Cardiac septum (tissue), 1 donor: ENCODE measurements around the gene MAML3. TPM values are rescaled to one million over a fixed set of nuclear protein-coding genes. Genes with fewer than 3 reads are reported as not detected.
"Not testable (repeated sequence)": the region's sequence is repeated elsewhere in the genome, so short reads cannot be mapped to it uniquely, and the experiment has no call there.

ENCODE experiments used
- DNase-seq: peaks from one replicate; pipeline ENCODE4 v3.0.0-alpha.2; 2020; ENCODE audit warnings: low spot score
- intact Hi-C: fragments of 100-400 bp; cut with DNase I; formaldehyde crosslinking; loops from one replicate; pipeline ENCODE4 v1.14.0; 2022
- total RNA-seq: library from RNA; stranded (reverse); fragmentation: NEBNext Ultra II Directional; extraction: Animal tissue kit (Norgen Biotek cat#: 25700); gene quantifications from one replicate; pipeline ENCODE4 v1.2.1, GENCODE V29; 2021
- donor health status: DM: no; HTN: no; CAD: no.

MAML3 gene
- total RNA-seq, 1 donor from 2014 or later = 4.1 TPM

DNA sequence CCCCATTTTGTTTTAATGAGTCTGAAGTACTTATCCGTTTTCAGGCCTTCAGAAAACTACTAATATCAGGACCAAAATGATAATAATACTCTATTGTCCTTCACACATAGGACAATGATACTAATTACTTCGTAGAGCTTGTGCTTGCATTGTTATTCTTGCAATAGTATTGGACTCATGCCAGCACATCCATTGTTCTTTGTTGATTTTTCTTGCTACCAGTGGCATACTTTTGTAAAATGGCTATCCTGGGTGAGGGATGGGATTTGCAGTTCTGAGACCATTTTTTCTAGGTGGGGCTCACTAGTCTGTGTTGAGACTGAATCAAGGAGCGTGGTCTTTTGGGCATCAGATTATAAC lies 195.3 kb downstream of the MAML3 start:
- DNase-seq = no peak
- intact Hi-C loops = no loop called here

DNA sequence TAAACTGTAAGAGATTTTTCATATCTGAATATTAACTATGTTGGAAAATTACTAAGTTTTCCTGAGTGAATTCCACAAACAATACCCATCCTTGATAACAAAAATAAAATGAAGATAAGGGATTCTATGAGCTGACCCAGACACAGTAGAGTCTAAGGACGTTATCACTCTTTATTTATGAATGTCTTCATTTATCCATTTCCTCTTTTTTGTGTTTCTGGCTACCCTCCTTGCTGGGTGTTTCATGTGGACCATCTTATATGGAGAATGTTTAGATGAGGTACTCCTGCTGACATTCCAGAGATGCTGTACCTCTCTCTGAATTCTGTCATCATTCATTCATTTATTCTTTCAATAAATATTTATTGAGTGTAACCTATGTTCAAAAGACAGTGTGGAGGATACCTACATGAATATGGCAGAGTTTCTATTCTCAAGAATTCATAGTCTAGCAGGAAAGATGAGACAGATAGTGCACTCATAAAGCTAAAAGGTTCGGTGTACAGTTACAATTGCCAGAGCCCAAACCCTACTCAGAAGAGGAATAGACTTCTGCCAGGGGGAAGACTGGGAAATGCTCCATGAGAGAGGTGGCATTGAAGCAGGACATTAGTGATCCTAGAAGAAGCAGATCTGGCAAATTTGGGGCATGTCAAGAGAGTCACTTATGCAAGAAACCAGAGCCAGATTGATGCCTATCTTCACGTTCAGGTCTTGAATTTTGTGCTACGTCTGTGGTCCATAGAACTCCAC lies 195.8 kb downstream of the MAML3 start:
- intact Hi-C loops = no loop called here
- DNase-seq = no peak

DNA sequence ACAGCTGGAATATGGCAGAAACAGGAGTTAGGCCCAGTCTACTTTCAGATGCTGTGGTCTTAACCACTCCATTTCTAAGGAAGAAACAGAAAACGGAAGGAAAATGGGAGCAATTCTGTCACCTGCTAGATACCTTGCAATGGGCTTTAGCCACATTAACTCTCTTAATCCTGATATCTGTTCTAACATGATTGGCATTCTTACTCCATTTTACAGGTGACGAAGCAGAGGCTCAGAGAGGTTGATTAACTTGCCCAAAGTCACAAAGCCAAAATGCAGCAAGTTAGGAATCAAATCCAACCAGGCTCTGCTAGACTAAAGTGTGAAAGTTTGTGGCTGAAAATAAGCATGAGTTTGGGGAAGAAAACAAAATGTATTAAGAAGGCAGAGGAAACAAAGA lies 196.9 kb downstream of the MAML3 start:
- no peak for DNase-seq
- intact Hi-C loops = no loop called here

GRCh38 chr4:139956507-139957017 lies 197.4 kb downstream of the MAML3 start:
- intact Hi-C loops = no loop called here
- DNase-seq = no peak

GRCh38 chr4:139955600-139955999 lies 198.4 kb downstream of the MAML3 start:
- intact Hi-C loops = no loop called here
- DNase-seq = no peak

GRCh38 chr4:139954512-139954911 lies 199.5 kb downstream of the MAML3 start:
- intact Hi-C loops = no loop called here
- no peak for DNase-seq

DNA sequence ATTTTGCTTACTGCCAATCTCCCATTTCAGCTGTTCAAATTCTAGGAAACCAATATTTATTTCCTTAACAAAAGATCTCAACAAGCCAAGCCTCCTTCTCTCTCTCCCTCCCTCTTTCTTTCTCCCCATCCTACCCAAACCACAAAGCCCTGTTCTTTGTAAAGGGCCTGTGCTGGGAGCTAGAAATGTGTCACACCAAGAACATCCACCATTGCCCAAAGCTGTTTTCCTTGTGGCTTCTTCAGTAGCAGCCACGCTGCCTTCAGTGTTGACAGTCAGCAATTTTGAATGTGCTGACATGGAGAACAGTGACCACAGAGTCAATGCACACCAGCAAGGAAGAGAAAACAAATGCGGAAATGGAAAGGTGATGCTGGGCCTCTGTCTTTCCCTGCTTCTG lies 203.0 kb downstream of the MAML3 start:
- DNase-seq = no peak
- intact Hi-C loops = no loop called here

DNA sequence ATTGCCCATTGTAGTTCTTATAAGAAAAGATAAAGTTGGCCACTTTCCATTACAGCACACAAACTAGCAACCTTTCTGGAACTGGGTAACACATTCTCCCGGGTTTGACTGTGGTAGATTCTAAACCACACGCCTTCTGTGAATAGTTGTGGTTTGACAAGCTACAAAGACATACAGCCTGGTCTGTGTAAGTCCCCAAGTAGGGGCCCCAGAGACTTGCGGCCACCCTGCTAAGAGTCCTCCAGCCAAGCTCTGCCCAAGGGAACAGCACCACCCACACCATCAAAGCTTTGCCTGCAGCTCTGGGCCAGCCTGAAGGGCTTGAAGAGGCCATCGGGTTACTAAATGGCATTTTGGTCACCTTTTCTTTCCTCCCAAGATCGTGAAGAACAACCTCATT lies 203.4 kb downstream of the MAML3 start:
- intact Hi-C loops = no loop called here

GRCh38 chr4:139944916-139945315 lies 209.1 kb downstream of the MAML3 start:
- intact Hi-C loops, DNase-seq: not testable (repeated sequence)

More for the DNA sequence above, 203.4 kb downstream of the MAML3 start:
- DNase-seq = no peak

DNA sequence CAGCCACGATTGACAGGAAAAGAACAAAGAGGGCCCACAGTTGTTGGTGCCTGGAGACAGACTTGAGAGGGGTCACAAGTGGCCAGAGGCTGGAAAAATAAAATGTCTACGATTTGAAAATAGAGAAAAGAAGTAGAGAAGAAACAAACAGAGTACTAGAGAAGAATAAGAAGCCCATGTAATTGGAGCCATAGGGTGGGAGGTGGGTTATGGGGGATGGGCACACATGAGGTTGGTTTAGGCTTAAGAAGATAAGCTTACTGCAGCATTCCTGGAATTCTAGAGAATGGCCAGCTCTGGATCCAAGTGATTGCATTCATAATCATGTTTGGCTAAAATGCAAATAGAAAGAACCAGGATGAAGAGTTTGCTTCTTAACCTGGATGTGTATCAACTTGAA lies 210.7 kb downstream of the MAML3 start:
- intact Hi-C loops = no loop called here
- DNase-seq = no peak

DNA sequence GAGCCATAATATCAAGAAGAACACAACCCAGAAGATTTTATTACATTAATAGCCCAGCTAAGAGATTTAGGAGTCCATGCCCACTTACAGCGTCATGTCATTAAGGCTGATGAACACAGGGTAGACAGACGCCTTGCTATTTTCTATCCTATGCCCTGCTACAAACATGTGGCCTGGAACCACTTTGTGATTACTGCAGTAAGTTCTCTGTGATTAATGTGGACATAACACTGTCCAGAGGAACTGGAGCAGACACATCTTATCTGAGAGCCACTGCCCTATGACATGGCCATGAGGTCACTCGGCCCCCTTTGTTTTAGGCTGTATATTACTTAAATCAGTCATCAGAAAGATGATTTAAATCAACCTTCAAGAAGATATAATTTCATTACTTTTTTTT lies 211.7 kb downstream of the MAML3 start:
- DNase-seq = no peak
- intact Hi-C loops = no loop called here

- intact Hi-C loops = no loop called here
- DNase-seq = no peak
These were observed 213.4 kb downstream of the MAML3 start for GRCh38 chr4:139940600-139940999.

DNA sequence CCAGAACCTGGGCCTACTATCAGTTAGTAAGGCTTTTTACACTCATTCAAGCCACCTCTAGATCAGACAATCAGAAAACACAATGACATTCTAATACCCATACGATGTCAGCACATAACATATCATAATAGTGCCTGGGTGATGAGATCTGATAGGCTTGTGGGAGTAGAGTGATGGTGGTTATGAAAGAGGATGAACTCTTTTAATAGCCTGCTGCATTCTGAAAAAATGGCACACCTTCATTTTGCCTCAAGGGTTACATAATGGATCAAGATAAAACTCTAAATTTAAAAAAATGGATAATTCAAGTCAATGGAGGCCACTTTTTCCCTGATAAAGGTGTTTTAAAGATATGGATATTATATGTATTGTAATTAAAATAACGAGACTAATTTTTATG lies 215.6 kb downstream of the MAML3 start:
- intact Hi-C loops = no loop called here
- DNase-seq = no peak

GRCh38 chr4:139935911-139936310 lies 218.1 kb downstream of the MAML3 start:
- intact Hi-C loops = no loop called here
- DNase-seq = no peak

- intact Hi-C loops = no loop called here
- no peak for DNase-seq
These were observed 219.2 kb downstream of the MAML3 start for GRCh38 chr4:139934708-139935195.

DNA sequence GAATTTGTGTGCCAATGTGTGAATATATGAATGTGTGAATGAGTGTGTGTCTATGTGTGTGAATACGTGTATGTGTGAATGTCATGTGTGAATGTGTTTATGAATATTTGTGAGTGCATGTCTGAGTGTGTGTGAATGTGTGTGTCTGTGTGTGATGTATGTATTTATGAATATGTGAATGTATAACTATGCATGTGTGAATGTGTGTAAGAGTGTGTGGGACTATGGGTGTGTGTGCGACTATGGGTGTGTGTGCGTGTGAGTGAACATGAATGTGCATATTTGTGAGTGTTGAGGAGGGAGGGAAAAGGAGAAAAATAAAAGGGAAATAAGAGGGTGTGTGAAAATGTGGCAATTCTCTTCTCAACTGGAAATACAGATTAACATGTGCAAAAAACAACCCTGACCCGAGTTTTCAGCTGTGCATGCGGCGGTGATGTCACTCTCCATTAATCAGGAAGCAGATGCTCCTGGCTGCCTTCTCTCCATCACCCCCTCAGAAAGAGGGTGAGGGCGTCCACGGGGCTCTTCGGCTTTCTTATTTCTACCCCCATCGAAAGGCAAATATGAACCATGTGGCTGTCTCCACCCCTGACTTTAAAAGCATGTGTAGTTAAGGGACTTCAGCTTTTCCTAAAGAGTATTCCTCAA lies 219.8 kb downstream of the MAML3 start:
- DNase-seq = no peak
- intact Hi-C loops = no loop called here

DNA sequence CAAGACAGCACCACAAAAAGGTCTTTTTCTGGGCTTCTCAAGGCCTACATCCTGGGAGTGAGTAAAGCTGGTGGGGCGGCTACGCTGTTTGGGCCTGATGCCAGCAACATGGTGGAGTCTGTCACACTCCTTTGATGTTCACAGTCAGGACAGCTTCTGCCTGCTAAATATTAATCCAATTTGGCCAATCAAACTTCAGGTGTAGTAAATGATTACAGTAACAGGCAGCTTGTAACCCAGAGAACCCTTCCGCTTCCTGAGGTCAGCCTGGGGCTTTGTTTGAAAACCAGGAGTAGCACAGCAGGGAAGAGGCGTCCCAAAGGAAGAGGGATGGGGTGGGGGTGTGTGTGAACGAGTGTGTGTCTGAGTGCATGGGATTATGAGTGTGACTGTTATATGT lies 220.4 kb downstream of the MAML3 start:
- DNase-seq = no peak
- intact Hi-C loops = no loop called here

DNA sequence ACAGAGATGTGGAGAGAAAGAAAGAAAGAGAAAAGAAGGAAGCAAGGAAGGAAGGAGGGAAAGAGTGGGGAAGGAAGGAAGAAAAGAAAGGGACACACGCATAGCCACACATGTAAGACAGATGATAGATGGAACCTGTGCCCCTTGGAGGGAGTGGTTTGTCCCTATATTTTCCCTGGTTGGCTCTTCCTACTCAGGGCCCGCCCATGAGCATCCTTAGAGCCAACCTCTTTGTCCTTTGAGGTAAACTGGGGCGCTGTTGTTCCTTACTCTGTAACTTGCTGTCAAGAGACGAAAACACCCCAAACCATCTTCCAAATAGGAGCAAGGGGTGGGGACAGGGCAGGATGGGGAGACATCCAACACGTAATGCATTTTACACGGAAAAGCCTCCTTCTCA lies 220.9 kb downstream of the MAML3 start:
- intact Hi-C loops = no loop called here
- DNase-seq = no peak

- DNase-seq = no peak
- intact Hi-C loops = loop anchor here (5.0 kb wide), 4 partner anchors 63 to 313 kb away; no protein-coding TSS in a partner anchor
These were observed 229.2 kb downstream of the MAML3 start for GRCh38 chr4:139924782-139925181.

GRCh38 chr4:139922406-139923024 lies 231.5 kb downstream of the MAML3 start:
- no peak for DNase-seq
- intact Hi-C loops = loop anchor here (5.0 kb wide), 4 partner anchors 65 to 315 kb away; no protein-coding TSS in a partner anchor
